ENCODE measurements around the gene FAXDC2. TPM values are rescaled to one million over a fixed set of nuclear protein-coding genes. Genes with fewer than 3 reads are reported as not detected.
A peak's percentile ranks its signal among the peaks of the same experiment; 100 is the strongest.

FAXDC2 gene
- total RNA-seq, 1 donor from 2014 or later = 7.3 TPM

- H3K9me3 Mint-ChIP-seq = no peaks in the 10 kb centered on the region
- no peak overlapping the region for H3K9ac ChIP-seq
- H3K36me3 ChIP-seq = no peaks in the 10 kb centered on the region
- H3K79me2 ChIP-seq (ENCODE audit: low read depth) = peaks cover 51% of the 10 kb centered on the region
- DNase-seq (ENCODE audit: low spot score) = no peak
- peaks cover 17% of the 10 kb centered on the region for H3F3A ChIP-seq (ENCODE audit: low read depth)
- no peak overlapping the region for H2AFZ ChIP-seq (replicated peaks)
- no peaks in the 10 kb centered on the region for H3K4me1 ChIP-seq
- peak overlapping the region; percentile 50 for H3K27ac ChIP-seq
- no peak overlapping the region for H3K27ac Mint-ChIP-seq
- H3K36me3 Mint-ChIP-seq = peaks cover 36% of the 10 kb centered on the region
- no peak overlapping the region for H3K4me3 ChIP-seq
- no peaks in the 10 kb centered on the region for H3K27me3 Mint-ChIP-seq (ENCODE audit: insufficient read depth, low read depth)
- H3K9me3 ChIP-seq (ENCODE audit: low read depth) = no peaks in the 10 kb centered on the region
- H3K27me3 ChIP-seq = no peaks in the 10 kb centered on the region
- no peaks in the 10 kb centered on the region for H3K4me1 Mint-ChIP-seq
- H3K4me2 ChIP-seq = no peak overlapping the region
- no peak for TF ChIP-seq EZH2 (IDR thresholded peaks at IDR 0.05)
- no peak for TF ChIP-seq CTCF (IDR thresholded peaks at IDR 0.05)
- TF ChIP-seq EZH2phosphoT487 (IDR thresholded peaks at IDR 0.05) = no peak
- no peak overlapping the region for H3K4me3 Mint-ChIP-seq
- peaks cover 33% of the 10 kb centered on the region for H4K20me1 ChIP-seq (ENCODE audit: low read depth)
Measured at GRCh38 chr5:154794525-154795234, 55.7 kb downstream of the FAXDC2 start.

- H3K27me3 Mint-ChIP-seq (ENCODE audit: insufficient read depth, low read depth) = no peaks in the 10 kb centered on the region
- no peaks in the 10 kb centered on the region for H3K27me3 ChIP-seq
- TF ChIP-seq EZH2 (IDR thresholded peaks at IDR 0.05) (no peak), CTCF (IDR thresholded peaks at IDR 0.05) (no peak), EZH2phosphoT487 (IDR thresholded peaks at IDR 0.05) (no peak)
- H2AFZ ChIP-seq (replicated peaks) = no peak overlapping the region
- no peaks in the 10 kb centered on the region for H3K4me1 ChIP-seq
- H3K27ac ChIP-seq = peak overlapping the region; percentile 50
- H3K79me2 ChIP-seq (ENCODE audit: low read depth) = peaks cover 58% of the 10 kb centered on the region
- no peak overlapping the region for H3K4me3 ChIP-seq
- no peak overlapping the region for H3K27ac Mint-ChIP-seq
- no peak for DNase-seq (ENCODE audit: low spot score)
- H4K20me1 ChIP-seq (ENCODE audit: low read depth) = peaks cover 40% of the 10 kb centered on the region
- H3K9me3 ChIP-seq (ENCODE audit: low read depth) = no peaks in the 10 kb centered on the region
- no peaks in the 10 kb centered on the region for H3K36me3 ChIP-seq
- H3K4me2 ChIP-seq = no peak overlapping the region
- no peak overlapping the region for H3K9ac ChIP-seq
- no peak overlapping the region for H3K4me3 Mint-ChIP-seq
- H3K36me3 Mint-ChIP-seq = peaks cover 31% of the 10 kb centered on the region
- H3F3A ChIP-seq (ENCODE audit: low read depth) = peaks cover 17% of the 10 kb centered on the region
- H3K4me1 Mint-ChIP-seq = no peaks in the 10 kb centered on the region
- no peaks in the 10 kb centered on the region for H3K9me3 Mint-ChIP-seq
Measured at GRCh38 chr5:154793599-154794524, 56.5 kb downstream of the FAXDC2 start.

GRCh38 chr5:154791535-154791934 is 58.9 kb downstream of the FAXDC2 start:
- Mint-ChIP-seq H3K4me3 (no peak overlapping the region), H3K27me3 (ENCODE audit: insufficient read depth, low read depth) (no peaks in the 10 kb centered on the region), H3K9me3 (no peaks in the 10 kb centered on the region), H3K36me3 (peaks cover 22% of the 10 kb centered on the region), H3K4me1 (no peaks in the 10 kb centered on the region), H3K27ac (no peak overlapping the region)
- TF ChIP-seq CTCF (IDR thresholded peaks at IDR 0.05) = no peak
- TF ChIP-seq EZH2phosphoT487 (IDR thresholded peaks at IDR 0.05) = no peak
- TF ChIP-seq EZH2 (IDR thresholded peaks at IDR 0.05) = no peak
- no peak overlapping the region for H3K4me3 ChIP-seq
- H2AFZ ChIP-seq (replicated peaks) = no peak overlapping the region
- H3K4me1 ChIP-seq = no peaks in the 10 kb centered on the region
- no peak overlapping the region for H3K4me2 ChIP-seq
- H4K20me1 ChIP-seq (ENCODE audit: low read depth) = peaks cover 60% of the 10 kb centered on the region
- H3F3A ChIP-seq (ENCODE audit: low read depth) = peaks cover 17% of the 10 kb centered on the region
- H3K27ac ChIP-seq = no peak overlapping the region
- H3K9ac ChIP-seq = no peak overlapping the region
- peaks cover 62% of the 10 kb centered on the region for H3K79me2 ChIP-seq (ENCODE audit: low read depth)
- no peaks in the 10 kb centered on the region for H3K36me3 ChIP-seq
- no peaks in the 10 kb centered on the region for H3K27me3 ChIP-seq
- H3K9me3 ChIP-seq (ENCODE audit: low read depth) = no peaks in the 10 kb centered on the region
- DNase-seq (ENCODE audit: low spot score) = no peak

All from neural progenitor cell (in vitro differentiated cells).